H9 (cell line): ENCODE data around the gene TM9SF1. TPM values are rescaled to one million over a fixed set of nuclear protein-coding genes. Genes with fewer than 3 reads are reported as not detected.

Experiments used
- DNase-seq: peaks from one replicate; pipeline ENCODE4 v3.0.0-alpha.2; 2017
- H2AFZ ChIP-seq: one replicate; pipeline ENCODE4 v1.6.1; 2013; ENCODE audit warnings: mild to moderate bottlenecking, low read length, control low read depth, moderate library complexity
- H2AK5ac ChIP-seq: 2 replicates; pipeline ENCODE4 v1.6.1; 2013; ENCODE audit warnings: low read length, control low read depth, mixed read lengths; ENCODE audit not compliant: insufficient read length
- H2BK120ac ChIP-seq: one replicate; pipeline ENCODE4 v1.6.1; 2013; ENCODE audit warnings: low read depth, mild to moderate bottlenecking, low read length, control low read depth, inconsistent platforms; ENCODE audit not compliant: poor library complexity, severe bottlenecking
- H2BK12ac ChIP-seq: 2 replicates; pipeline ENCODE4 v1.6.1; 2013; ENCODE audit warnings: low read length, control low read depth, mixed read lengths, low read depth; ENCODE audit not compliant: insufficient read length
- H2BK15ac ChIP-seq: 2 replicates; pipeline ENCODE4 v1.6.1; 2013; ENCODE audit warnings: low read depth, low read length, control low read depth
- H2BK20ac ChIP-seq: one replicate; pipeline ENCODE4 v1.6.1; 2013; ENCODE audit warnings: low read depth, mild to moderate bottlenecking, low read length, control low read depth, inconsistent platforms; ENCODE audit not compliant: poor library complexity, severe bottlenecking
- H2BK5ac ChIP-seq: 2 replicates; pipeline ENCODE4 v1.6.1; 2013; ENCODE audit warnings: low read length, control low read depth, mixed read lengths; ENCODE audit not compliant: insufficient read length
- H3K14ac ChIP-seq: 2 replicates; pipeline ENCODE4 v1.6.1; 2013; ENCODE audit warnings: low read length, control low read depth; ENCODE audit not compliant: insufficient read depth
- H3K18ac ChIP-seq: 2 replicates; pipeline ENCODE4 v1.6.1; 2013; ENCODE audit warnings: low read depth, mild to moderate bottlenecking, mixed read lengths, low read length, control low read depth; ENCODE audit not compliant: insufficient read length
- H3K23ac ChIP-seq: 2 replicates; pipeline ENCODE4 v1.6.1; 2013; ENCODE audit warnings: low read length, control low read depth, mixed read lengths, low read depth; ENCODE audit not compliant: insufficient read length
- H3K23me2 ChIP-seq: 2 replicates; pipeline ENCODE4 v1.6.1; 2013; ENCODE audit warnings: low read depth, mild to moderate bottlenecking, mixed read lengths, low read length, control low read depth; ENCODE audit not compliant: insufficient read length, poor library complexity, severe bottlenecking
- H3K27ac ChIP-seq: 2 replicates; pipeline ENCODE4 v1.5.1; 2013; ENCODE audit warnings: low read length, control low read depth, mixed read lengths, low read depth; ENCODE audit not compliant: insufficient read length
- H3K27me3 ChIP-seq: 2 replicates; pipeline ENCODE4 v1.6.1; 2013; ENCODE audit warnings: low read length, control low read depth, inconsistent platforms; ENCODE audit not compliant: insufficient read depth
- H3K4ac ChIP-seq: 2 replicates; pipeline ENCODE4 v1.6.1; 2013; ENCODE audit warnings: low read depth, mild to moderate bottlenecking, control low read depth, inconsistent platforms, low read length, moderate library complexity
- H3K4me1 ChIP-seq: 2 replicates; pipeline ENCODE4 v1.6.1; 2013; ENCODE audit warnings: low read length, control low read depth, inconsistent platforms; ENCODE audit not compliant: insufficient read depth
- H3K4me2 ChIP-seq: 2 replicates; pipeline ENCODE4 v1.6.1; 2013; ENCODE audit warnings: low read length, control low read depth, mixed read lengths; ENCODE audit not compliant: insufficient read length, insufficient read depth
- H3K56ac ChIP-seq: 2 replicates; pipeline ENCODE4 v1.6.1; 2013; ENCODE audit warnings: low read depth, mild to moderate bottlenecking, mixed read lengths, low read length, control low read depth; ENCODE audit not compliant: insufficient read length
- H3K79me1 ChIP-seq: 2 replicates; pipeline ENCODE4 v1.6.1; 2013; ENCODE audit warnings: low read depth, mild to moderate bottlenecking, moderate library complexity, low read length, control low read depth, inconsistent platforms; ENCODE audit not compliant: insufficient read depth, poor library complexity, severe bottlenecking
- H3K79me2 ChIP-seq: 2 replicates; pipeline ENCODE4 v1.6.1; 2013; ENCODE audit warnings: low read length, control low read depth, inconsistent platforms; ENCODE audit not compliant: insufficient read depth
- H3K9ac ChIP-seq: 2 replicates; pipeline ENCODE4 v1.6.1; 2013; ENCODE audit warnings: low read length, control low read depth, mixed read lengths; ENCODE audit not compliant: insufficient read length; ENCODE audit errors: extremely low read depth
- H3K9me3 ChIP-seq: one replicate; pipeline ENCODE4 v1.6.1; 2013; ENCODE audit warnings: low read depth, low read length, inconsistent platforms; ENCODE audit not compliant: control insufficient read depth
- H3T11ph ChIP-seq: one replicate; pipeline ENCODE4 v1.6.1; 2013; ENCODE audit warnings: mild to moderate bottlenecking, low read length, control low read depth, inconsistent platforms
- H4K20me1 ChIP-seq: one replicate; pipeline ENCODE4 v1.6.1; 2013; ENCODE audit not compliant: control insufficient read depth, insufficient read length, insufficient read depth
- H4K5ac ChIP-seq: 2 replicates; pipeline ENCODE4 v1.6.1; 2013; ENCODE audit warnings: low read depth, mild to moderate bottlenecking, mixed read lengths, low read length, control low read depth; ENCODE audit not compliant: insufficient read length
- H4K8ac ChIP-seq: replicated peaks from 2 replicates; pipeline ENCODE4 v1.6.1; 2013; ENCODE audit warnings: low read length, control low read depth, mixed read lengths, low read depth; ENCODE audit not compliant: insufficient read length
- H4K91ac ChIP-seq: 2 replicates; pipeline ENCODE4 v1.6.1; 2013; ENCODE audit warnings: low read depth, mild to moderate bottlenecking, moderate library complexity, mixed read lengths, low read length, control low read depth; ENCODE audit not compliant: insufficient read length
- H3K27ac Mint-ChIP-seq, 3 experiments: 2 replicates in 2 of 3; 3 replicates in 1 of 3; pipeline ENCODE4 v1.8.0; 2020 to 2021; ENCODE audit warnings: mixed read lengths in 3 of 3, mild to moderate bottlenecking in 1 of 3, moderate library complexity in 1 of 3
- H3K27me3 Mint-ChIP-seq: 2 replicates; pipeline ENCODE4 v1.8.0; 2021; ENCODE audit warnings: low read depth, mild to moderate bottlenecking, moderate library complexity, mixed read lengths
- H3K36me3 Mint-ChIP-seq, 3 experiments: 2 replicates in 2 of 3; 3 replicates in 1 of 3; pipeline ENCODE4 v1.8.0; 2020 to 2021; ENCODE audit warnings: low read depth in 3 of 3, mixed read lengths in 3 of 3; ENCODE audit not compliant: insufficient read depth in 1 of 3
- H3K4me1 Mint-ChIP-seq, 2 experiments: 2 replicates each; pipeline ENCODE4 v1.8.0; 2020; ENCODE audit warnings: mixed read lengths in 2 of 2
- H3K4me3 Mint-ChIP-seq, 2 experiments: 2 replicates in 1 of 2; 3 replicates in 1 of 2; pipeline ENCODE4 v1.8.0; 2020 to 2021; ENCODE audit warnings: mild to moderate bottlenecking in 2 of 2, mixed read lengths in 2 of 2, moderate library complexity in 1 of 2
- H3K9me3 Mint-ChIP-seq, 2 experiments: 2 replicates in 1 of 2; 3 replicates in 1 of 2; pipeline ENCODE4 v1.8.0; 2020; ENCODE audit warnings: mild to moderate bottlenecking in 2 of 2, mixed read lengths in 2 of 2, moderate library complexity in 1 of 2
- CTCF ChIP-seq: fragments of 200-600 bp; sonication (generic); conservative IDR thresholded peaks from 3 replicates; pipeline ENCODE4 v1.8.0; 2021; ENCODE audit warnings: antibody characterized with exemption, mild to moderate bottlenecking
- WGBS: extraction: QIAGEN DNeasy Blood & Tissue Kit; methylation state at CpG from one replicate; pipeline ENCODE4 v1.1.7; 2013; ENCODE audit warnings: missing lambda C conversion rate, low lambda C conversion rate, mixed read lengths; ENCODE audit not compliant: insufficient read length; ENCODE audit errors: extremely low coverage; 5-methylcytosine and 5-hydroxymethylcytosine counted together
- total RNA-seq: library from RNA; stranded (reverse); gene quantifications from 2 replicates; pipeline ENCODE4 v1.2.1, GENCODE V29; 2021

TM9SF1 gene
- total RNA-seq, 1 experiment from 2014 or later: 31.6 TPM

GRCh38 chr14:24179961-24180796, 15.1 kb downstream of the TM9SF1 start:
- Histone ChIP-seq H4K20me1 (no peaks in the 10 kb centered on the region), H3K4me2 (no peak overlapping the region), H2BK5ac (no peak overlapping the region), H4K8ac (no peak overlapping the region), H3K23me2 (no peaks in the 10 kb centered on the region), H2AK5ac (no peak overlapping the region), H2BK15ac (no peak overlapping the region), H3K9me3 (no peaks in the 10 kb centered on the region), H2BK20ac (no peak overlapping the region), H3K27ac (no peak overlapping the region), H3K27me3 (no peaks in the 10 kb centered on the region), H3K4me1 (no peaks in the 10 kb centered on the region), H3K79me2 (no peaks in the 10 kb centered on the region), H3K56ac (no peak overlapping the region), H4K91ac (no peak overlapping the region), H3T11ph (no peak overlapping the region), H2BK12ac (no peak overlapping the region), H3K4ac (no peak overlapping the region), H3K23ac (no peak overlapping the region), H2BK120ac (no peak overlapping the region), H4K5ac (no peak overlapping the region), H3K9ac (no peak overlapping the region), H3K79me1 (no peaks in the 10 kb centered on the region), H3K18ac (no peak overlapping the region), H2AFZ (no peak overlapping the region), H3K14ac (no peak overlapping the region)
- Mint-ChIP-seq H3K4me1 (no peaks in the 10 kb centered on the region), H3K27ac (no peak overlapping the region), H3K4me3 (0 out of 5 replicates have a peak overlapping the region, but pooled peaks of 1 of the 2 experiments have one; percentile 10), H3K36me3 (peaks cover 38 to 80% (median 66%) of the 10 kb centered on the region in 3 experiments), H3K9me3 (no peaks in the 10 kb centered on the region), H3K27me3 (no peaks in the 10 kb centered on the region; the same call in 1 of the 2 replicates)
- TF ChIP-seq CTCF: no peak
- WGBS: no CpG with 5 or more reads among the region's 18 CpGs
- no peak for DNase-seq
